CD4-positive, alpha-beta T cell treated with Interleukin-6 at 100 ng/mL for 8 hours (primary cell): Measurements from ENCODE around the gene FBXL4.
"Not testable (repeated sequence)": the region's sequence is repeated elsewhere in the genome, so short reads cannot be mapped to it uniquely, and the experiment has no call there.

Source experiments
- DNase-seq: peaks from one replicate; pipeline ENCODE4 v3.0.0-alpha.2; 2020; ENCODE audit warnings: mixed read lengths, low spot score

The FBXL4 gene

DNA sequence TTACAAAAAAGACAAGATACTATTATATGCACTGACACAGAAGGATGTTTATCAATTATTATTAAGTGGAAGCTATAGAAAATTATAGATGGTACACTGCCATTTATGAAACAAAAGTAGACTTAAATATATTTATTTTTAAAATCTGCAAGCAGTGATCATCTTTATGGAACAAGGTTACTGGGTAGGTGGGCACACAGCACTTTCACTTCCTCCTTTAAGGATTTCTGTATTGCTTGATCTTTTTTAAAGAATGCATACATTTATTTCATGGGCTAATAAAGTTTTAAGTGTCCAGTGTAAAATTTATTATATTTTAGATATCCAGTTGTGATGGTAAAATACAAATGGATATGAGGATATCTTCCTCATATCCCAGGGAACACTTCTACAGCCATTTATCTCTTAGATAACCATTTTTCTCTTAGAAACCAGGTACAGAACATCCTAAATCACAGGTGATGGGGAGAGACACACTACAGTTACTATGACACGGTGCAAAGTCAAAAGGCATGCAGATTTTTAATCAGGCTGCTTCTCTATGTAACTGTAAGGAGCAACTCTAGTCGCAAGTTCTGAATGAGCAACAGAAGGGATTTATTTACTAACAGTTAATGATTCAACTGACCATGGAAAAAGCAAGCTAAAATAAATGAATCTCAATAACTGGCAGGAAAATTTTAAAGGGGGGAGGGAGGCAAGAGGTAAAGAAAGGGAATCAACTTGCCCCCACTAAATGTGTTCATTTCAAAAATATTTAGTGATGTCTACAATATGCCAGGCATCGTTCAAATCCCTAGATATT, 2.2 kb downstream of the FBXL4 start:
- no peak for DNase-seq

DNA sequence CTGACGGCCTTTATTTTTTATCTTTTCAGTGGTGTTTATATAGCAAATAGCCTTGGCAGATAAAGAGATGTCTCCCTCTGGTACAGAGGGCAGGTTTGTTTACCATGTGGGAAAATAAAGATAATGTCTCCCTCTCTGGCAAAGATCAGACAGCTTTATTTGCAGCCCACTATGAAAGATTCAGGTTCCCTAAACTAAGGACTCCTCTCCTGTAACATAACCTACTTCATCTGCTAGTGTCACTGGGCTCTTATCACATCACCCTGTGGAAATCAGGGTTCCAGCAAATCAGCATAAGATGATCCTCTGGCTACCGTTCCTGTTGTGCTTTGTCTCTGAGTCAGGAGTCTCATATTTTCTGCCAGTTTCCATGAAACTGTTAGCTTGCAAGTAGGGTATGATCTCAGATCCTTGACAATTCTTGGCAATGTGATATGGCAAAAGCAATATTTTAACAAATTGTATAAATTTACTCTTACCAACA, 3.1 kb downstream of the FBXL4 start:
- DNase-seq: no peak

DNA sequence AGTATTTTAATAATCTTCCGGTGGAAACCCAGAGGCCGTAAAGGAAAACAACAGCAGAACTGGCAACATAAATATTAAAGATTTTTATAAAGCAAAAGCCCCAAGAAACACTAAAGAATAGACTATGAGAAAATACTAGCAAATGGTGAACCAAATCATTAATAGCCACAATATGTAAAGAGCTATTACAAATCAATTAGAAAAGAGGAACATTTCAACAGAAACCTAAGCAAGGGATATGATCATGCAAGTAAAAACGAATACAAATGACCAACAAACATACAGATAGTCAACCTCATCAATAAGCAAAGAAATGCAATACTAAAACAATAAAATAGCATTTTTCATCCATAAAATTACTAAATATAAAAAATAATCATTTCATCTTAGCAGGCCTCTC, 3.6 kb downstream of the FBXL4 start:
- no peak for DNase-seq

DNA sequence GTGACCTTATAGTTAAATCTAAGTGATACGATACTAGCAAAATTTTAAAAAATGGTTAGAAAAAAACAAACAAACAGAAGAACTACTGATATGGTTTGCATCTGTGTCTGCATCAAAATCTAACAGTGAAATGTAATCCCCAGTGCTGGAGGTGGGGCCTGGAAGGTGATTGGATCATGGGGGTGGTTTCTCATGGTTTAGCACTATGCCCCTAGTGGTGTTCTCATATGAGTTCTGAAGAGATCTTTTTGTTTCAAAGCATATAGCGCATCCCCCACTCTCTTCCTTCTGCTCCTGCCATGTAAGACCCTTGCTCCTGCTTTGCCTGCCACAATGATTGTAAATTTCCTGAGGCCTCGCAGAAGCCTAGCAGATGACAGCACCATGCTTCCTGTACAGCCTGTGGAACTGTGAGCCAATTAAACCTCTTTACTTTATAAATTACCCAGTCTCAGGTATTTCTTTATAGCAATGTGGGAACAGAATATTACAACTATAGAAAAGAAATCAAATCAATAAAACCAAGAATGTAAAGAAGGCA, 5.4 kb downstream of the FBXL4 start:
- DNase-seq: no peak

DNA sequence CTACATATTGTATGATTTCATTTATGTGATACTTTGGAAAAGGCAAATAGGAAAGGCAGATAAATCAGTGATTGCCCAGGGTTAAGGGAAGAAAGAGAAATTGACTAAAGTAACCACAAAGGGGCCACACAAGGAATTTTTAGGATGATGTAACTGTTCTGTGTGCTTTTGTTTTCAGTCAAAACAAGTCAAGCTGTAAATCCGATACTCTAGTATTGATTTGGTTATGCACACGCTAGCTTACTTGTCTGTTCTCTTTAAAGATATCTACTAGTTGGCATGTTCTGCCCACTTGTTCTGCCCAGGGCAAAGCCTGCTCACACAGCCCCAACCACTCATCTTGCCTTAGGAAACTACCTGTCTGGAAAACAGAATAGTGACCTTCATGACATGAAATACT, 6.4 kb downstream of the FBXL4 start:
- no peak for DNase-seq

DNA sequence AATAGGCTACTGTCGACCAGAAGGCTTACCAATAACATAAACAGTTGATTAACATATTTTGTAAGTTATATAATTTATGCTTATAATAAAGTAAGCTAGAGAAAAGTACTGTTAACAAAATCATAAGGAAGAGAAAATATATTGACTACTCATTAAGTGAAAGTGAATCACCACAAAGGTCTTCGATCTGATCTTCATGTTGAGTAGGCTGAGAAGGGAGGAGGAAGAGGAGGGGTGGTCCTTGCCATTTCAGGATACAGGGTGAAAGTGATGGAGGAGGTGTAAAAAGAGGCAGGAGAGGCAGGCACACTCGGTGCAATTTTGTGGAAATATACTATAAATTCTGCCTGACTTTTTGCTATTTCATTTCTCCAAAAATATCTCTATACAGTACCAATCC, 10.4 kb downstream of the FBXL4 start:
- no peak for DNase-seq

DNA sequence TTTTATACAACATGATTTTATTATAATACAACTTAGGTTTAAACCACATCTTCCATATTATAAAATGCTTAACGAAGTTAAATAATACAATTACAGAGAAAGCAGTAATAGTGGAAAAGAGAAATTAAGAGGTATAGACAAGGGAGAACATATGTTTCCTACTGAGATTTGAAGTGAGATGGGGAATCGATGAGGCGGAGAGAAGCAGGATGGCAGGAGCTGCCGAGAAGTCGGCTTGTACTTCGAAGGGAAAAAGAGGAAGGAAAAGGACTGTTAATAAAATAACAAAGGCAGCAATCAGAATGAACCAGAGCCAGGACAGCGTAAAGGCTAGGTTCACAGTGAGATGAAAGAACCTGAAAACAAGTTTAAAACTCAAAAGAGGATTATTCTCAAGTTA, 15.4 kb downstream of the FBXL4 start:
- no peak for DNase-seq

DNA sequence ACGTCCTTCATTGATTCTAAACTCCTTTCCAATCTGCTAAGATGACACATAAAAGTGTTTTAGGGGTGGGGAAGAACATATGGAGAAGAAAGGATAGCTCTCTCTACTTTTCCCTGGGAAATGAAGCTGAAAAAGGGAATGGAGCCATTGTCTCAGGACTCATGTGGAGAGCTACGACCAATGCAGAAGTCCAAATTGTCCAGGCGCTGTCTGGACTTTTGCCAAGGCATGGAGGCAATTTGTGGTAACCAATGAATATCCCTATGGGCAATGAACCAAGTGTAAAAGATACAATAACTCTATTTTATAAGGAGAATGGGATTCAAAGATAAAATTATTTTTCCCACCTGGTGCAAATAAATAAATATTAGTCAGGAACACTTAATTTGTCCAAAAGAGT, 16.1 kb downstream of the FBXL4 start:
- DNase-seq: no peak

DNA sequence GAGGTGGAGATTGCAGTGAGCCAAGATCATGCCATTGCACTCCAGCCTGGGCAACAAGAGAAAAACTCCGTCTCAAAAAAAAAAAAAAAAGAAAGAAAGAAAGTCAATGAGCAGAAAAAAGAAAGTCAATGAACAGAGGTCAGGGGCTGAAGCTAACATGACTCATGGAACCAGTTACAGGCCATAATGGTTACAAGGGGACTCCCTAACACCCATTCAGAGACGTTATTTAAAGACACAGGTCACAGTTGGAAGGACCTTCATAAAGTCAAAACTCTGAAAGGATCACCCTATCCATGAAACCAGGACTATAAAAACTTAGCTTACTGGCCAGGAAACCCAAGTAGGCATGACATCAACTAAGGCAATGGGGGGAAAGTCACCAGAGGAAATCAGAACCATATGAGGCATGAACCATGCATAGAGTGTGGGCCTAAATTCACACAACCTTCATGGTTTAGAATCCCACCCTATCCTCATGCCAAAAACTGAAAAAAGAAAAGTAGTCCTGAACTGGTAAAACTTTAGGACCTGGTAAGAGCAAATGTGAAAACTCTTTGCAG, 18.2 kb downstream of the FBXL4 start:
- DNase-seq: no peak

DNA sequence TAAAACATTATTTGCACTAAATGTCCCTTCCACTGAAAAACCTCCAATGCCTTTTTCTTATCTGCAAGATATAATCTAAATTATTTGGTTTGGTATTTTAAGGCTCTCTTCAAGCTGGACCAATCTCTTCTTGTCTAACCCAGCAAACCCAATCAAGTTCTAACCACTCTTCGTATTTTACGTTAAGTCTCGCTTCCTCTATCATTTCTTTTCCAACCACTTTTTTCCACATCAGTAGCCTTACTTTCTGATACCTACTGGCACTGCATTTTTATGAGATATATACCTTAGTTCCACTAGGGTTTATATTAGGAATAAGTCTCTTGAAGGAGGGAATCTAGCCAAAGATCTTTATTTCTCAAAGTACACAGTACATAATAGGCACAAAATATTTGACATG, 19.1 kb downstream of the FBXL4 start:
- DNase-seq: no peak

DNA sequence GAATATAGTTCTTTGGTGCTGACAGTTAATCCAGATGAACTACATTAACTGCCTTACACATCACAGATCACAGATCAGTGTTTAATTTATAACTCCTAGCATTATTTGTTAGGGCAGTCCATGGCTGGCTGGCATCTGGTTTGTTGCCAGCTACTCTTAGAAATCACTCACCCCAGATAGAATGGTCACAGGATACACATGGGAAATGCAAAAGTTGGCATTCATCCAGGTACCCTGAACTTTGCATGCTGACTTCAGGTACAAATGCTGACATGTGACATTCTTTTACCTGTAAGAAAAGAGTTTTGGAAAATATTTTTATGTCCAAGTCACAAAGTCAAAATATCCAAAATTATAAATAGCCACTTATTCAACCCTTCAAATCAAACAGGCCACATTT, 20.2 kb downstream of the FBXL4 start:
- DNase-seq: no peak

DNA sequence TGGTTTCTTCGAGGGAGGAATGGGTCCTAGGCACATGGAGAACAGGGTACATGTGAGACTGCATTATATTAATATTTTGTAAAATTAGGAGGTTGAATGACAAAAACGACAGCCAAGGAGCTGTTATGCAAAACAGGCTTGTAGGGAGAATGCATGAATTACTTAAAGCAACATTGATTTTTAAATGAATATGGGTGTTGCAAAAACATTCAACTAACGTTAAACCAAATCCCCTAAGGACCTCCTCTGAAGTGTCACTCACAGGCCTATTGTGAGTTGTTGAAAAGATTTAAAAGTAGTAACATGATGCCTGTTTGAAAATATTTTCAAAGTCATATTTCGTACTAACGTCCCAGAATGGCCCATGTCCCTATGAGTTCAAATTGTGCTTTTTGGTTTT, 21.9 kb downstream of the FBXL4 start:
- no peak for DNase-seq

DNA sequence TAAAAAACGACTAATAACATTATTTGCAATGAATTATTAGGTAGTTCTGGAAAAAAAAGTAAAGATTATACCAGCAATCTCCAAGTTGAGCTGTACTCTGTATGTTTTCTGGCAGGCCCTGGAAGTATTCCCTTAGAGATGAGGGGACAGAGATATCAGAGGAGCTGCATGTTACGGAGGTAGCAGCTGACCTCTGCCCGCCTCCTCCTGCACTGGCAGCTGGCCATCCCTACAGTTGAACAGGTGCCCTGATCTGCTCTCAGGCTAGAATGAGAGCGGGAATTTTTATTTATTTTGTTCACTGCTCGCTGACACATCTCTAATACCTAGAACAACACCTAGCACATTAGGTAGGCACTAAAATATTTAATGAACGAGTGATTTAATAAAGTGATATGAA, 23.1 kb downstream of the FBXL4 start:
- no peak for DNase-seq

DNA sequence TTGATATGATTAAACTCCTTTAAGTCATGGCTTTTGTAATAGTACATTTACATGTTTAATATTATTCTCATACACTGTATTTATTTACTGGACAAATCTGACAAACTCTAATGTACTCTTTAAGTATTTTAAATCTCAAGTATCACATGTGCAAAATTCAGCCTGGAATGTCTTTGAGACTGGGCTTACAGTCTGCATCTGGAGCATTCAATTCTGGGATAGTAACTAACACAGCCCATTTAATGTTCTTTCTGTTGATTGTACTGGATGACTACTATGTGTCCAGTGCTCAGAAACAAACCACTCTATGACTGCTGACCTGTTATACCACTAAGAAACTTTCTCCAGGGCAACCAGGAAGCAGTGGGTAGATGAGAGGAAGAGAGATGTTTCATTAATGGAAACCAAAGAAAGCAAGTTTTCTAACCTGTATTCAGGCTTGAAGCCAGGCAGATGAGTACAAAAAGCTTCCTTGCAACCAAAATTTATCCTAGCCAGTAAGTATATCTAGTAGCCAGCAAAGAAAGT, 26.8 kb downstream of the FBXL4 start:
- DNase-seq: no peak

DNA sequence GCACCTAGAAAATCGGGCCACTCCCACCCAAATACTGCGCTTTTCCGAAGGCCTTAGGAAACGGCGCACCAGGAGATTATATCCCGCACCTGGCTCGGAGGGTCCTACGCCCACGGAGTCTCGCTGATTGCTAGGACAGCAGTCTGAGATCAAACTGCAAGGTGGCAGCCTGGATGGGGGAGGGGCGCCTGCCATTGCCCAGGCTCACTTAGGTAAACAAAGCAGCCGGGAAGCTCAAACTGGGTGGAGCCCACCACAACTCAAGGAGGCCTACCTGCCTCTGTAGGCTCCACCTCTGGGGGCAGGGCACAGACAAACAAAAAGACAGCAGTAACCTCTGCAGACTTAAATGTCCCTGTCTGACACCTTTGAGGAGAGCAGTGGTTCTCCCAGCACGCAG, 36.8 kb downstream of the FBXL4 start:
- DNase-seq: not testable (repeated sequence)

DNA sequence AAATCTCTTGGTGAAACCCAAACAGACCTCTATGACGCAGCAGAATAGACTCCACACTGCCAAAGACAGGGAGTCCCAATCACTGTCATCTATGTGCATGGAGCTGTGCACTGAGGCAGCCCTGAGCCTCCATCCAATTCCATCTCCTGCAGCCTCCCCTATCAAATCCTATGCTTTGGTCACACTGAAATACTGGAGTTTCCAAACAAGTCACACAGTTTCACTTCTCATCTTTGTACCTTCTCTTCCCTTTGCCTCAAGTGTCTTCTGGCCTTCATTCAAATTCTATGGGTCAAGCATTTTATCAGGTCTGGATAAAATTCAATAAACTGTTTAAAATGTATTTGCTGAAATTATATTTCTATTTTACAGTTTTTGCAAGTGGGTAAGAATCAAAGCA, 38.5 kb downstream of the FBXL4 start:
- no peak for DNase-seq

DNA sequence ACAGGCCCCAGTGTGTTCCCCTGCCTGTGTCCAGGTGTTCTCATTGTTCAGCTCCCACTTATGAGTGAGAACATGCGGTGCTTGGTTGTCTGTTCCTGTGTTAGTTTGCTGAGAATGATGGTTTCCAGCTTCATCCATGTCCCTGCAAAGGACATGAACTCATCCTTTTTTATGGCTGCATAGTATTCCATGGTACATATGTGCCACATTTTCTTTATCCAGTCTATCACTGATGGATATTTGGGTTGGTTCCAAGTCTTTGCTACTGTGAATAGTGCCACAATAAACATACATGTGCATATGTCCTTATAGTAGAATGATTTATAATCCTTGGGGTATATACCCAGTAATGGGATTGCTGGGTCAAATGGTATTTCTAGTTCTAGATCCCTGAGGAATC, 41.4 kb downstream of the FBXL4 start:
- DNase-seq: not testable (repeated sequence)

DNA sequence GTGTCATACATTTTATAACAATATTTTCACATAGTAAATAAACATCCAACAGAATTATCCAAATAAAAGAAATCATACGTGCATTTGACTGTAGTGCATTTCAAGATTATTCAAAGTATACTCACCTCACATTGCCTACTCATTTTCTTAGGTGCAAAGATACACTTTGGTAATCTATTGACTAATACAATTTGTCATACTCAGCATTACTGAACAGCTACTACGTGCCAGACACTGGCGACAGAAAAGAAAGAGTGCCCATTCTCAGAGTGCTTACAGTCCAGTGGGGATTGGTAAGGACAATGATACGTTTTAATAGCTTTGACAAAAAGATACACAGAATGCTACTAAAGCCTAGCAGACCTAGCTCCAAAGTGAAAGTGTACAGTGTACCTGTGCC, 42.0 kb downstream of the FBXL4 start:
- no peak for DNase-seq

DNA sequence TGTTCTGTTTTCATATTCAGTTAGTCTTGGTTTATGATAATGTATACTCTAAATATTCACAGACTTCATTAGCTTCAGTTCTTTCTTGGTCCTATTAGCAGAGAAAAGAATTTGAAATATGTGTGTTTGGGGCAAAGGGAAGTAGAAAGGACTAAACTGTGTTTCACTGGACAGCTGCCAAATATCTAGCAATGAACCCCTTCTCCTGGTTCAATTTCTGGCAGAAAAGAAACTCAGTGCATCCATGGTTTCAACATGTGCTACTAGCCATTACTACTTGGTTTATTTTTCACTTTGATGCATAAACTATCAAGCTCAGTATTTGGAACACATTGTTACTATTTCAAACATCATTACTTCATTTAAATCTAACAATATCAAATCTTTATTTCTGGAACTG, 43.6 kb downstream of the FBXL4 start:
- DNase-seq: no peak

DNA sequence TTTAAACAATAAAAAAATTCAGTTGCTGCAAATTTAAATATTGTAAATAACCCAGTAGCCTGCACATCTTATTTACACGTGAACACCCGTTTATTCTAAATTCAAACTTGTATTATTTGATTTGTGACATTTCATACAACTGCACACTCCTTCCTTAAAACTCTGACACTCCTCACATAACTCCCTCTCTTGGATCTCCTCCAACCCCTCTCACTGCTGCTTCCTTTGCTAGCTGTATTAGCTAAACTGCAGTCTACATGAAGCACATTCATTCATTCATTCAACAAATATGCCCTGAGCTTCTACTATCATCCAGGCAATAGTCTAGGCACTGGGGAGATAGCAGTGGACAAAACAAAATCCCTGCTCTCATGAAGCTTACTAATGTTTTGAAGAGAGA, 47.0 kb downstream of the FBXL4 start:
- no peak for DNase-seq

DNA sequence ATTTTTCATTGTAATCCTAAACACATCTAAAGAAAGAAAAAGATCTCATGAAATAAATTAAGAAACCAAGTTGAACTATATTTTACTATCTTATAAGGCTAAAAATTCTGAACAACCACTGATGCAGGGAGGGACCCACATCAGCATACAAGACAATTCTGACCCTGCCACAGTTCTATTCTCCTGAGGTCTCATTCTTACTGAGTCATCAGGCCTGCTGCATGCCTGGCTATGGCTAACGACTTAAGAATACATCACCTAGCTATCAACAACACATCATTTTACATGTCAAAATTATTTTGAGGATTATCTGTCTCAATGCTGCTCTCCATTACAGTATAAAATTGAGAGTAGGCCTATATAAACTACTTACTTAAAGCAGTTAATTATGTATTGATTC, 52.9 kb downstream of the FBXL4 start:
- no peak for DNase-seq

DNA sequence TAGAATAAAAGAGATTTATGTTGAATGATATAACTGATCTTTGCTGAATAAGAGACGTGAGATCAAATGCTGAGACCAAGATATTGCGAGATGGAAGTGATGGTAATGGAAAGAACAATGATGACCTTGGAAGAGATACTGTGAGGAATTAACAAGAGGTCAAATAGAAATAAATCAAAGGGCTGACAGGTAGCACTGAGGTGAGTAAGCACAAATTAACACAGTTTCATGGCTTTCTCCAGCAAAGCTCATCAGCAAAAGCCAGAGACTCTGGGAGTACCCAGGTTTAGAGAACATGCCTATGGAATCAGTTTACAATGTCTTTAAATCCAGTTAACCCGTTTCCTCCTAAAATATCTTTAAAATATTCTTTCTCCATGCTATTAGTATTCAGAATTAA, 60.1 kb downstream of the FBXL4 start:
- DNase-seq: no peak

DNA sequence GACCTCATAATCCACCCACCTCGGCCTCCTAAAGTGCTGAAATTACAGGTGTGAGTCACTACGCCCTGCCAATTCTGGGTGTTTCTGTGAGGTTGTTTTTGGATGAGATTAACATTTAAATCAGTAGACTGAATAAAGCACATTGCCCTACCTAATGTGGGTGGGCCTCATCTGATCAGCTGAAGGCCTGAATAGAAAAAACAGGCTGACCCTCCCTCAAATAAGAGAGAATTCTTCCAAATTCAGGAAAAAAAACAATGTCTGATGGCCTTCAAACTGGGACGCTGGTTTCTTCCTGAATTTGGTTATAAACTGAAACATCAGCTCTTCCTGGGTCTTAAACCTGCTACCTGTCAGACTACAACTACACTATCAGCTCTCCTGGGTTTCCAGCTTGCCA, 62.4 kb downstream of the FBXL4 start:
- DNase-seq: no peak

DNA sequence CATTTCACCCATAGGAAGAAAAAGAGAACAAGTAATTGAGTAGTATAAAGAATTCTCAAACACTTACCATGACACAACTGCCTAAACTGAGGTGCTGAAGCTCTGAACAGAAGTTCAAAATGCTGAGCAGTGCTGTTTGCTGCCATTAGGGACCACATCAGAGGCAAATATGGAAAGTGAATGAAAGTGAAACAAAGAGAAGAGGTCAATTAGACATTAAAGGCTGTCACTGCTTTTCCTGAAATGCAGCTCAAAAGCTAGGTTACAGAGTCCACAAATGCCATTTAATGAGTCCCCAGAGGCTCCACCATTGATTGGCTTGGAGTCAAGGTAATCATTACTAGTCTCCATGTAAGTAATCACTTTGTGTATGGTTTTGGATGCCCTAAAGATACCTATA, 67.3 kb downstream of the FBXL4 start:
- no peak for DNase-seq
